ENCODE results near the gene RAG1.

Gene RAG1

GRCh38 chr11:36628141-36628540 is 60.3 kb downstream of the RAG1 start:
- no peaks in the 10 kb centered on the region for H3K27me3 ChIP-seq (ENCODE audit: control insufficient read depth, insufficient read depth, low read length)
- no peak overlapping the region for H3K27ac ChIP-seq (ENCODE audit: low read length)
- DNase-seq (ENCODE audit: low read depth, low spot score) = no peak
- WGBS (ENCODE audit: insufficient coverage, insufficient read length) = no CpG with 5 or more reads among the region's 5 CpGs
- H3K36me3 ChIP-seq (ENCODE audit: control insufficient read depth, insufficient read depth, low read length) = no peaks in the 10 kb centered on the region
- H3K4me1 ChIP-seq (ENCODE audit: control insufficient read depth, insufficient read depth, low read length) = no peaks in the 10 kb centered on the region
- H3K4me3 ChIP-seq (ENCODE audit: low read length) = no peak overlapping the region
- H3K9me3 ChIP-seq (ENCODE audit: control insufficient read depth, insufficient read depth, low read length) = no peaks in the 10 kb centered on the region

GRCh38 chr11:36628765-36629244 is 61.0 kb downstream of the RAG1 start:
- H3K4me1 ChIP-seq (ENCODE audit: control insufficient read depth, insufficient read depth, low read length) = no peaks in the 10 kb centered on the region
- H3K27ac ChIP-seq (ENCODE audit: low read length) = no peak overlapping the region
- no peaks in the 10 kb centered on the region for H3K36me3 ChIP-seq (ENCODE audit: control insufficient read depth, insufficient read depth, low read length)
- H3K27me3 ChIP-seq (ENCODE audit: control insufficient read depth, insufficient read depth, low read length) = no peaks in the 10 kb centered on the region
- no peaks in the 10 kb centered on the region for H3K9me3 ChIP-seq (ENCODE audit: control insufficient read depth, insufficient read depth, low read length)
- DNase-seq (ENCODE audit: low read depth, low spot score) = no peak
- no CpG with 5 or more reads among the region's 4 CpGs for WGBS (ENCODE audit: insufficient coverage, insufficient read length)
- H3K4me3 ChIP-seq (ENCODE audit: low read length) = no peak overlapping the region

All from iPS DF 6.9 (cell line).